Mononuclear cell (primary cell): ENCODE results near the gene BTBD9. TPM values are rescaled to one million over a fixed set of nuclear protein-coding genes. Genes with fewer than 3 reads are reported as not detected.

Source experiments
- H3K27me3 ChIP-seq: 2 replicates; pipeline ENCODE4 v1.6.0; 2011; ENCODE audit warnings: low read length, control low read depth; ENCODE audit not compliant: insufficient read depth
- H3K4me1 ChIP-seq: 2 replicates; pipeline ENCODE4 v1.5.1; 2011; ENCODE audit warnings: mild to moderate bottlenecking, low read length, control low read depth; ENCODE audit not compliant: insufficient read depth
- H3K4me3 ChIP-seq: 2 replicates; pipeline ENCODE4 v1.5.1; 2011; ENCODE audit warnings: mild to moderate bottlenecking, low read length, moderate library complexity
- H3K9me3 ChIP-seq: 2 replicates; pipeline ENCODE4 v1.5.1; 2011; ENCODE audit warnings: low read depth, mild to moderate bottlenecking, control low read depth, low read length
- total RNA-seq: library from RNA; depleted of rRNA; stranded (reverse); fragments of >200 nt; gene quantifications from one replicate; pipeline ENCODE4 v1.2.3, GENCODE V29; 2012

Gene BTBD9
- total RNA-seq, 1 donor = 93.7 TPM

- Histone ChIP-seq H3K4me3 (no peak overlapping the region), H3K9me3 (no peaks in the 10 kb centered on the region), H3K4me1 (no peaks in the 10 kb centered on the region), H3K27me3 (no peaks in the 10 kb centered on the region)
Observed at GRCh38 chr6:38193481-38194281, 446.0 kb downstream of the BTBD9 start.

GRCh38 chr6:38193051-38193450 lies 446.7 kb downstream of the BTBD9 start:
- Histone ChIP-seq H3K4me3 (no peak overlapping the region), H3K27me3 (no peaks in the 10 kb centered on the region), H3K4me1 (no peaks in the 10 kb centered on the region), H3K9me3 (no peaks in the 10 kb centered on the region)

- Histone ChIP-seq H3K27me3 (no peaks in the 10 kb centered on the region), H3K4me3 (no peak overlapping the region), H3K4me1 (no peaks in the 10 kb centered on the region), H3K9me3 (no peaks in the 10 kb centered on the region)
Observed at GRCh38 chr6:38192487-38192886, 447.2 kb downstream of the BTBD9 start.

GRCh38 chr6:38192011-38192410 lies 447.7 kb downstream of the BTBD9 start:
- H3K4me1 ChIP-seq = no peaks in the 10 kb centered on the region

GRCh38 chr6:38191418-38191817 lies 448.3 kb downstream of the BTBD9 start:
- no peaks in the 10 kb centered on the region for H3K4me1 ChIP-seq
- no peaks in the 10 kb centered on the region for H3K9me3 ChIP-seq
- H3K27me3 ChIP-seq = no peaks in the 10 kb centered on the region
- no peak overlapping the region for H3K4me3 ChIP-seq

More at GRCh38 chr6:38192011-38192410, 447.7 kb downstream of the BTBD9 start:
- Histone ChIP-seq H3K27me3 (no peaks in the 10 kb centered on the region), H3K9me3 (no peaks in the 10 kb centered on the region), H3K4me3 (no peak overlapping the region)

DNA sequence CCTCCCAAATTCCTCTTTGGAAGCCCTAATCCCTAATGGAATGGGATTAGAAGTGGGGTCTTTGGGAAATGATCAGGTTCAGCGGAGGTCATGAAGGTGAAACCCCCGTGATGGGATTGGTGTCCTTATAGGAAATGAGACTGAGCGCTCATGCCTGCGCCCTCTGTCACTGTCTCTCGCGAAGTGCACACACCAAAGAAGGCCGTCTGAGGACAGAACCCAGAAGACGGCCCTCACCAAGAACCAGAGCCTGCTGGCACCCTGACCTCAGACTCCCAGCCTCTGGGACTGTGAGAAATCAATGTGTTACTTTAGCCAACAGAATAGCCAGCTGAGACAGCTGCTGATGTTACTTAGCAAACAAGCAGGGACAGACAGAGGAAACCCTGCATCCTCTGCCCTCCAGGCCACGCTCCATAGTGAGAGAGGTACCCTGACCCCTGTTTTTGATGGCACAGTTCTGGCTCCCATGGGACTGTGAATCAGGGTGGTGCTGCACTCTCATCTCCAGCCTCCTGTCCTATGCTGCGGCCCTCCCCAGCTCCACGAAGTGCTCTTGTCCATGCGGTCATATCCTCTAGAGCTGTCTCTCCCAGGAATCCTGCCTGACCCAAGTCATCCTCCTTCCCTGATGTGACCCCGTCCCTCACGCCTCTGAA lies 450.9 kb downstream of the BTBD9 start:
- Histone ChIP-seq H3K4me1 (no peaks in the 10 kb centered on the region), H3K4me3 (no peak overlapping the region), H3K27me3 (no peaks in the 10 kb centered on the region), H3K9me3 (no peaks in the 10 kb centered on the region)

DNA sequence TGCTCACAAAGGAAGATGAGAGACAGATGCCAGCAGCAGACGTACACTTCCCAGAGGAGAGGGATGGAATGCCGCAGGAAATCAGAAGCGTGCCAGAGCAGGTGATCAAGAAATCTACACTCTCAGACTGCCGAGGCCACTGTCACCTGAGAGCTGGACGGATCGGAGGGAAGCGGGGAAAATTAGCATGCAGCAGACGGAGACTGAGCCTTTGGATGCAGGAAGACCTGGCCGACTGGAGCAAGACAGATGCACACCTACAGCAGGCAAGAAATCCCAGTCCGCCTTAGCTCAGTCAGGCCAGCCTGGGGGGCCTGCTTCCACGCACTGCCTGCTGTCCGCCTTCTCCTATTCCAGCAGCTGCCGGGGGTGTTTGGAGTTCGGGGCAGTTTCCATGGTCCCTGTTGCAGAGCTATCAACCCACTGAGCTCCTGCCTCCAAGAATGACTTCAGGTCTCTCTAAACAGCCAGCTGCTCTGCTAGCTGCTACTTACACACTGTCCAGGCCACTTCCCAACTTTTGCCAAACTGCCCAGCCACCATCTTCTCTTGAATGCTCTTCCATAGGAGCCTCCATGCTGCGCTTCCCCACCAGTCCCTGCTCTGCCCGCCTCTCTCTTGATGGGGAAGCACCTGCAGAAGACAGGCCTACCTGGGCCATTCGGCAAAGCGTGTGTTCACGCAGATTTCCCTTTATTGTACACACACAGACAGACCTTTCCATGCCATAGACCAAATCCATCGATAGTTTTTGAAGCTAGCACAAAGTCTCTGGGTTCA lies 451.7 kb downstream of the BTBD9 start:
- Histone ChIP-seq H3K9me3 (no peaks in the 10 kb centered on the region), H3K27me3 (no peaks in the 10 kb centered on the region), H3K4me1 (no peaks in the 10 kb centered on the region), H3K4me3 (no peak overlapping the region)

- Histone ChIP-seq H3K9me3 (no peaks in the 10 kb centered on the region), H3K4me1 (no peaks in the 10 kb centered on the region), H3K4me3 (no peak overlapping the region), H3K27me3 (no peaks in the 10 kb centered on the region)
Observed at GRCh38 chr6:38187325-38187724, 452.4 kb downstream of the BTBD9 start.

DNA sequence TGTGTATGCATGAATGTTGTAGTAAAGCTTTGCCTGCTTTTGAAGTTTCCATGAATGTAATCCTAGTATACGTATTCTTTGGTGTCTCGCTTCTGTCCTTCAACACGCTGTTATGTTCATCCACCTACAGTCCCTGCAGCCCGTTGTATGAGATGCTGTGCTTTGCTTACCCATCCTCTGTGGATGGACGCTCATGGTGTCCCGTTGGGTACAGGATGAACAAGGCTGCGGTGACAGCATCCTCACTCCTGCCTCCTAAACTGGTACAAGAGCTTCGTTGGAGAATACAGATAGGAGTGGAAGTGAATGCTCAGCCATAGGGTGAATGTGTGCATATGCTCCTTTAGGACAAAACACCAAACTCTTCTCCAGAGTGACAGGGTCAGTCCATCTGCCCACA lies 454.0 kb downstream of the BTBD9 start:
- H3K9me3 ChIP-seq = no peaks in the 10 kb centered on the region
- no peaks in the 10 kb centered on the region for H3K27me3 ChIP-seq
- H3K4me3 ChIP-seq = no peak overlapping the region
- H3K4me1 ChIP-seq = no peaks in the 10 kb centered on the region

DNA sequence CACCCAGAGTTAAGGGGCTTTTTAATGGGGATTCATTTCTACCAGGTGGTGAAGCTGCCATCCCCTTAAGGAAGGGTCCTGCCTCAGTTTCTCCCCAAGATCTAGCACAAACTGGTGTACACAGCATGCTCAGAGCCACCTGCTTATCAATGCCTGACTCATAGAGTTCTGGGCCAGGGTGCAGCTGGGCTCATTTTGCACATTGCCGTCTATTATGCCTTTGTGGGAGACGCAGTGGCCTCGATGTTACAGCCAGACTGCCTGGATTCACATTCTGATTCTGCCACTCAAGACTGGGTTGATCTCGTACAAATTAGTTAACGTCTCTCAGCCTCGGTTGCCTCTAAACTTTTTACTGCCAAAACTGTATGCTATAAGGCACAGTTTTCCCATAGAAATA lies 454.5 kb downstream of the BTBD9 start:
- H3K27me3 ChIP-seq = no peaks in the 10 kb centered on the region
- H3K4me3 ChIP-seq = no peak overlapping the region
- no peaks in the 10 kb centered on the region for H3K4me1 ChIP-seq
- H3K9me3 ChIP-seq = no peaks in the 10 kb centered on the region

GRCh38 chr6:38184585-38185080 lies 455.1 kb downstream of the BTBD9 start:
- Histone ChIP-seq H3K9me3 (no peaks in the 10 kb centered on the region), H3K4me1 (no peaks in the 10 kb centered on the region), H3K4me3 (no peak overlapping the region), H3K27me3 (no peaks in the 10 kb centered on the region)

- Histone ChIP-seq H3K4me1 (no peaks in the 10 kb centered on the region), H3K4me3 (no peak overlapping the region), H3K9me3 (no peaks in the 10 kb centered on the region), H3K27me3 (no peaks in the 10 kb centered on the region)
Observed at GRCh38 chr6:38183856-38184584, 455.7 kb downstream of the BTBD9 start.

DNA sequence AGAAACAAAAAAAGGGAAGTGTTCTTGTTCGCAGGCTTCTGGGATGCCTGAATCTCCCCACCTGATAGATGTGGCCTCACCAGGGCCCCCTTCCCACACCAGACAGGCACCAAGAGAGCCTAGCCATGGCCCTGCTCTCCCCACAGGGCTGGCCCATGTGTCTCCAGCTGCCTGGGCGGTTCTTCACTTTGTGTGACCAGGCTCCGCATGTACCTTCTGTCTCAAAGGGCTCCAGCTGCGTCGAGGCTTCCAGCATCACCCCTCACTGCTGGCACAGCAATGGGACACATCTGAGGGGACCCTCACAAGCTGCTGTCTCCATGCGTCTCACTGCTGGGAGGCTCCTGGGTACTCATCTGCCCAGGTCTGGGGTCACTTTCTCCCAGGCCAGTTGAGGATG lies 457.3 kb downstream of the BTBD9 start:
- Histone ChIP-seq H3K9me3 (no peaks in the 10 kb centered on the region), H3K4me1 (no peaks in the 10 kb centered on the region), H3K4me3 (no peak overlapping the region), H3K27me3 (no peaks in the 10 kb centered on the region)

GRCh38 chr6:38180586-38180985 lies 459.1 kb downstream of the BTBD9 start:
- Histone ChIP-seq H3K4me3 (no peak overlapping the region), H3K27me3 (no peaks in the 10 kb centered on the region), H3K9me3 (no peaks in the 10 kb centered on the region), H3K4me1 (no peaks in the 10 kb centered on the region)
